T47D (cell line): ENCODE measurements around the gene SNRNP48.

Experiments
- DNase-seq, 2 experiments: peaks; one replicate each; pipeline versions ENCODE4 v3.0.0 to v3.0.0-alpha.2; 2011 to 2012; ENCODE audit warnings: low read depth in 1 of 2, low spot score in 1 of 2
- JUND ChIP-seq: IDR thresholded peaks from 2 replicates; pipeline ENCODE4 v1.6.1; 2012; ENCODE audit warnings: low read depth
- in situ Hi-C: cut with HindIII; loops from 2 replicates; pipeline ENCODE4 v1.10.0; 2016; ENCODE audit warnings: low sequenced_read_pairs, low pct_unique_long_range_greater_than_20kb

SNRNP48 gene

GRCh38 chr6:7646394-7646793 is 56.4 kb downstream of the SNRNP48 start:
- DNase-seq: no peak
- in situ Hi-C loops: no loop called here
- TF ChIP-seq JUND: no peak

GRCh38 chr6:7647504-7647903 is 57.5 kb downstream of the SNRNP48 start:
- in situ Hi-C loops: no loop called here
- TF ChIP-seq JUND: no peak
- DNase-seq: no peak

- in situ Hi-C loops: no loop called here
- no peak for TF ChIP-seq JUND
- DNase-seq: no peak
Measured at GRCh38 chr6:7649037-7649810, 59.2 kb downstream of the SNRNP48 start.

GRCh38 chr6:7650878-7651277 is 60.9 kb downstream of the SNRNP48 start:
- in situ Hi-C loops: no loop called here
- no peak for DNase-seq
- TF ChIP-seq JUND: no peak

- DNase-seq: no peak
Measured at GRCh38 chr6:7652957-7653356, 63.0 kb downstream of the SNRNP48 start.

GRCh38 chr6:7656355-7656754 is 66.4 kb downstream of the SNRNP48 start:
- TF ChIP-seq JUND: no peak
- DNase-seq: peak in 1 of 2 experiments; percentile 6
- in situ Hi-C loops: no loop called here

More at GRCh38 chr6:7652957-7653356, 63.0 kb downstream of the SNRNP48 start:
- in situ Hi-C loops: no loop called here
- no peak for TF ChIP-seq JUND

- no peak for TF ChIP-seq JUND
- DNase-seq: no peak
- in situ Hi-C loops: no loop called here
Measured at GRCh38 chr6:7658543-7658942, 68.5 kb downstream of the SNRNP48 start.

- no peak for TF ChIP-seq JUND
- no peak for DNase-seq
Measured at GRCh38 chr6:7661364-7661763, 71.4 kb downstream of the SNRNP48 start.

More at GRCh38 chr6:7661364-7661763, 71.4 kb downstream of the SNRNP48 start:
- in situ Hi-C loops: no loop called here
